Adrenal gland (tissue), 12 donors: ENCODE measurements around the gene GPR31. TPM values are rescaled to one million over a fixed set of nuclear protein-coding genes. Genes with fewer than 3 reads are reported as not detected.

Experiments used
- DNase-seq, 7 donors: peaks; one replicate each; pipeline ENCODE4 v3.0.0-alpha.2; 2019 to 2020
- H3K27ac ChIP-seq, 5 donors: fragments of 200-600 bp; sonication (generic) in 4 of 5; 1 replicate in 3 of 5; 2 replicates in 2 of 5; pipeline versions ENCODE4 v1.5.1 to v1.8.0; 2016 to 2020; ENCODE audit warnings: mild to moderate bottlenecking in 1 of 5
- H3K27me3 ChIP-seq: fragments of 200-600 bp; 2 replicates; pipeline ENCODE4 v1.8.0; 2021
- H3K36me3 ChIP-seq, 2 donors: fragments of 200-600 bp; replicated peaks in 1 of 2; 1 replicate in 1 of 2; 2 replicates in 1 of 2; pipeline versions ENCODE4 v1.5.1 to v1.8.0; 2018 to 2022
- H3K4me1 ChIP-seq, 2 donors: fragments of 200-600 bp; replicated peaks in 1 of 2; 1 replicate in 1 of 2; 2 replicates in 1 of 2; pipeline versions ENCODE4 v1.5.1 to v1.8.0; 2018 to 2021
- H3K4me3 ChIP-seq, 4 donors: fragments of 200-600 bp; sonication (generic) in 3 of 4; one replicate each; pipeline ENCODE4 v1.5.1; 2016 to 2018
- H3K9me3 ChIP-seq, 3 donors: fragments of 200-600 bp; sonication (generic) in 1 of 3; replicated peaks in 1 of 3; 1 replicate in 2 of 3; 2 replicates in 1 of 3; pipeline versions ENCODE4 v1.5.1 to v1.8.0; 2016 to 2021
- POLR2A ChIP-seq, 2 donors: fragments of 450-650 bp; IDR thresholded peaks; one replicate each; pipeline ENCODE4 v1.6.1; 2017; ENCODE audit warnings: antibody characterized with exemption in 2 of 2, mild to moderate bottlenecking in 2 of 2, moderate library complexity in 1 of 2
- WGBS, 4 donors: extraction: QIAGEN DNeasy Blood & Tissue Kit in 2 of 4; methylation state at CpG; one replicate each; pipeline versions ENCODE4 v1.1.5 to v1.1.7; 2013 to 2017; 5-methylcytosine and 5-hydroxymethylcytosine counted together
- intact Hi-C, 2 donors: fragments of 100-400 bp; cut with DNase I; formaldehyde crosslinking; loops; one replicate each; pipeline versions ENCODE4 v1.14.1 to v1.15.0; 2022 to 2023
- polyA plus RNA-seq, 3 donors: library from polyadenylated mRNA; stranded (reverse); fragments of 200-250 nt in 2 of 3; fragments of 350-450 nt in 1 of 3; fragmentation: Illumina TruSeq in 1 of 3; extraction: RNeasy Lipid Tissue Mini Kit (QIAGEN cat#74804) in 1 of 3; gene quantifications; one replicate each; pipeline ENCODE4 v1.2.3, GENCODE V29; 2013 to 2014
- total RNA-seq, 9 donors: library from RNA; depleted of rRNA in 4 of 9; stranded (reverse); fragments of >200 nt in 4 of 9; fragments of 120-200 nt in 1 of 9; fragmentation: NEBNext Ultra II Directional in 1 of 9; extraction: Animal tissue kit (Norgen Biotek cat#: 25700) in 1 of 9; gene quantifications; one replicate each; pipeline versions ENCODE4 v1.1.0 to v1.2.4, GENCODE V29; 2013 to 2023
- TF ChIP-seq, protein P1 (sequence below), 6 experiments: fragments of 450-650 bp in 4 of 6; fragments of 200-600 bp in 2 of 6; sonication (generic) in 1 of 6; IDR thresholded peaks; 1 replicate in 5 of 6; 2 replicates in 1 of 6; pipeline versions ENCODE4 v1.5.1 to v1.8.0; 2016 to 2021; ENCODE audit warnings: antibody characterized with exemption in 6 of 6, mild to moderate bottlenecking in 2 of 6, moderate library complexity in 1 of 6
- donor health status: healthy with polysubstance abuse.
- donor health status: Bipolar disorder and iron deficiency.
- donor health status: DM: yes; HTN: yes; CAD: no.
- donor health status: DM: no; HTN: no; CAD: no.
- donor health status: DM: no; HTN: no; CAD: no.
- donor health status: DM: yes; HTN: yes; CAD: no.

Gene GPR31
- total and polyA plus RNA-seq, 12 donors: not detected

GRCh38 chr6:167124753-167125152 lies 33.0 kb downstream of the GPR31 start:
- H3K27ac ChIP-seq: no peak overlapping the region
- no peak for TF ChIP-seq POLR2A (IDR thresholded peaks at IDR 0.05)
- TF ChIP-seq, protein P1, sequence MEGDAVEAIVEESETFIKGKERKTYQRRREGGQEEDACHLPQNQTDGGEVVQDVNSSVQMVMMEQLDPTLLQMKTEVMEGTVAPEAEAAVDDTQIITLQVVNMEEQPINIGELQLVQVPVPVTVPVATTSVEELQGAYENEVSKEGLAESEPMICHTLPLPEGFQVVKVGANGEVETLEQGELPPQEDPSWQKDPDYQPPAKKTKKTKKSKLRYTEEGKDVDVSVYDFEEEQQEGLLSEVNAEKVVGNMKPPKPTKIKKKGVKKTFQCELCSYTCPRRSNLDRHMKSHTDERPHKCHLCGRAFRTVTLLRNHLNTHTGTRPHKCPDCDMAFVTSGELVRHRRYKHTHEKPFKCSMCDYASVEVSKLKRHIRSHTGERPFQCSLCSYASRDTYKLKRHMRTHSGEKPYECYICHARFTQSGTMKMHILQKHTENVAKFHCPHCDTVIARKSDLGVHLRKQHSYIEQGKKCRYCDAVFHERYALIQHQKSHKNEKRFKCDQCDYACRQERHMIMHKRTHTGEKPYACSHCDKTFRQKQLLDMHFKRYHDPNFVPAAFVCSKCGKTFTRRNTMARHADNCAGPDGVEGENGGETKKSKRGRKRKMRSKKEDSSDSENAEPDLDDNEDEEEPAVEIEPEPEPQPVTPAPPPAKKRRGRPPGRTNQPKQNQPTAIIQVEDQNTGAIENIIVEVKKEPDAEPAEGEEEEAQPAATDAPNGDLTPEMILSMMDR (IDR thresholded peaks at IDR 0.05): no peak
- DNase-seq: no peak
- H3K9me3 ChIP-seq: no peaks in the 10 kb centered on the region
- intact Hi-C loops: no loop called here
- no peaks in the 10 kb centered on the region for H3K4me1 ChIP-seq
- no peaks in the 10 kb centered on the region for H3K27me3 ChIP-seq
- no peak overlapping the region for H3K4me3 ChIP-seq
- WGBS, 4 donors: 79 to 92% (median 87%) methylated on average over 5 of the region's 5 CpGs
- no peaks in the 10 kb centered on the region for H3K36me3 ChIP-seq

DNA sequence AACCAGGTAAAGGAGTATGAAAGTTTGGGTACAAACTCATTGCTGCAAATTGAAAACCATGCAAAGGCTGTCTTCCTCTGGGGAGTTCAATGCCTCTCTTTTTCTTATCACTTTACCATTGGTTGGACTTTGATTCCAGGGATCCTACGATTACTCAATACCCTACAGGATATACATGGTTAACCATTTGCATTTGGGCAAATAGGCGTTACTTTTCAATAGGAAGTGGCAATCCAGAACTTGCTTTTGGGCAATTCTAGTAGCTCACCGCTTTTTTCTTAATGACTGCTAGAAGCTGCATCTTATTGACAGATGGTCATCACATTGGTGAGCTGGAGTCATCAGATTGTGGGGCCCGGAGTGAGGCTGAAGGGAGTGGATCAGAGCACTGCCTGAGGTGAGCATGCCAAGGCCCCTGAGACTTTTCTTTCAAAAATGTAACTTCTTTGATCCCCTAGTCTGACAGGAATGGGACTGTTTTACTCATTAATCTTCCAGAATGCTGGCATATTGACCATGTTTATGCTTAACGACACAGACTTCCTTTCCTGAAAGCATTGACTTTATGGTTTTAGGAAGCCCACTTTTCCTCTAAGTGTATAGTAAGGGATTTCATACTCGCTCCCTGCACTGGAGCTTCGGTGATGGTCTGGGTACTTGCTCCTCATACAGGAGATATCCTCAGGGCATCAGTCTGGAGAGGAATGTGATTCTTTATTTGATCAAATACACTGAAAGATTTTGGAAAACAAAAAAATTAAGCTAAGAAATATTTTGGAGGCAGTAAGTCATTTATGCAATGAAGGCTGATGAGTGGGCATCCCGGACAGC lies 34.7 kb downstream of the GPR31 start, which contains the start of gene CCR6:
Gene CCR6 (plus strand): TSS at position 270 of the 831 bp plus-strand sequence. CDS start 13,039 bp downstream, outside the sequence.
- DNase-seq: no peak
- intact Hi-C loops: no loop called here
- 66 to 83% (median 73%) methylated on average over 8 of the region's 8 CpGs for WGBS, 4 donors
- Histone ChIP-seq H3K9me3 (no peaks in the 10 kb centered on the region), H3K4me1 (no peaks in the 10 kb centered on the region), H3K27ac (no peak within 1 kb of the TSS), H3K27me3 (no peaks in the 10 kb centered on the region), H3K4me3 (no peak within 1 kb of the TSS), H3K36me3 (no peaks in the 10 kb centered on the region)
- TF ChIP-seq, protein P1 (IDR thresholded peaks at IDR 0.05): no peak
- TF ChIP-seq POLR2A (IDR thresholded peaks at IDR 0.05): no peak

- TF ChIP-seq, protein P1 (IDR thresholded peaks at IDR 0.05): no peak
- no peak for TF ChIP-seq POLR2A (IDR thresholded peaks at IDR 0.05)
- Histone ChIP-seq H3K9me3 (no peaks in the 10 kb centered on the region), H3K27ac (no peak overlapping the region), H3K4me3 (no peak overlapping the region), H3K27me3 (no peaks in the 10 kb centered on the region), H3K36me3 (no peaks in the 10 kb centered on the region), H3K4me1 (no peaks in the 10 kb centered on the region)
- WGBS, 4 donors: 75 to 83% (median 78%) methylated on average over 16 to 23 of the region's 23 CpGs
- intact Hi-C loops: no loop called here
- no peak for DNase-seq
These were observed 35.5 kb downstream of the GPR31 start for GRCh38 chr6:167122041-167122826.

DNA sequence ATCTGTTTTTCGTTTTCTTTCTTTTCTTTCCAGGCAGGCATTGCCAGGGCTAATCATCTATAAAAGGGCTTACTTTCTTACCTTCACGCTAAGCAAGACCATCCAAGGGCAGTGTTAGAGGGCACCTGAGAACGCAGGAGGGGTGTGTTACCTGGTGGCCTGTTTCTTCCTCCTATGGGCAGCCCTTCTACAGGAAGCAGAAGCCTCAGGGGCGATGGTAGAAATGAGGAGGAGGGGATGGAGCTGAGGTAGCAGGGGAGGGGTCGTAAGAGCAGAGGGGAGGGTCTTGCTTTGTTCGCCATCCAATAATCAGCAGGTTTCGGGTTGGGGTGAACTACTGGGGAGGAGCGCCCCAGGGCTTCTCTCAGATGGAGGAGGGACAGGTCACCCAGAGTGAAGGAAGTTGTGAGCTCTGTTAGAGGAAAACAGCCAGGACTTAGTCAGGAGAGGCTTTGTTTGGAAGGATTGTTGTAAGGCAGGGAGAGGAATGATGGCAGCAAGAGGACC lies 36.4 kb downstream of the GPR31 start:
- TF ChIP-seq, protein P1 (IDR thresholded peaks at IDR 0.05): no peak
- TF ChIP-seq POLR2A (IDR thresholded peaks at IDR 0.05): no peak
- 74 to 80% (median 80%) methylated on average over 8 of the region's 8 CpGs for WGBS, 4 donors
- intact Hi-C loops: no loop called here
- no peaks in the 10 kb centered on the region for H3K4me1 ChIP-seq
- H3K27me3 ChIP-seq: no peaks in the 10 kb centered on the region
- H3K36me3 ChIP-seq: no peaks in the 10 kb centered on the region
- no peak overlapping the region for H3K4me3 ChIP-seq
- H3K27ac ChIP-seq: no peak overlapping the region
- no peaks in the 10 kb centered on the region for H3K9me3 ChIP-seq
- no peak for DNase-seq
